ENCODE measurements around the gene DNAH6. TPM values are rescaled to one million over a fixed set of nuclear protein-coding genes. Genes with fewer than 3 reads are reported as not detected.

Gene DNAH6
- total RNA-seq, 1 donor from 2014 or later: 5.5 TPM

DNA sequence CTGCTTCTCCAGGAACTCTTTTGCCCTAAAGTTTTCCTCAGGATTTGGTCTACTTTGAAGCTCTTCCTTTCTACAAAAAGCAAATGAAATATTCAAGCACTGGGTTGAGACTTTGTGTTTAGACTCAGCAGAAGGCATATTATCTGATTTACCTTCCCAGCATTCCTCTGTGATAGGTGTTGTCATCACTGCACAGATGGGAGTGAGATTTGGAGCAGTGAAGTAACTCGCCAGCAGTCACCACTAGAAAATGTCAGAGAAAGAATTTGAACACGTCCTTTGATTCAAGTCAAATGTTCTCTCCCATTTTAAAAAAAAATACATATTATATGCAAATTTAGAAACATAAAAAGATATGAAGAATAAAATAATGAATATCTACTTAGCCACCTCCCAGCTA, 112.2 kb downstream of the DNAH6 start:
- no peak for DNase-seq (ENCODE audit: low spot score, unreplicated experiment)
- H3K9me3 Mint-ChIP-seq (ENCODE audit: low read depth): no peaks in the 10 kb centered on the region
- H3K4me3 Mint-ChIP-seq (ENCODE audit: low read depth): no peak overlapping the region
- no peak overlapping the region for H3K27ac Mint-ChIP-seq
- no peak for TF ChIP-seq CTCF (IDR thresholded peaks at IDR 0.05; ENCODE audit: unreplicated experiment)
- H3K36me3 Mint-ChIP-seq (ENCODE audit: insufficient read depth): no peaks in the 10 kb centered on the region
- peaks cover 10% of the 10 kb centered on the region for H3K4me1 Mint-ChIP-seq (ENCODE audit: low read depth)
- no peaks in the 10 kb centered on the region for H3K27me3 Mint-ChIP-seq

DNA sequence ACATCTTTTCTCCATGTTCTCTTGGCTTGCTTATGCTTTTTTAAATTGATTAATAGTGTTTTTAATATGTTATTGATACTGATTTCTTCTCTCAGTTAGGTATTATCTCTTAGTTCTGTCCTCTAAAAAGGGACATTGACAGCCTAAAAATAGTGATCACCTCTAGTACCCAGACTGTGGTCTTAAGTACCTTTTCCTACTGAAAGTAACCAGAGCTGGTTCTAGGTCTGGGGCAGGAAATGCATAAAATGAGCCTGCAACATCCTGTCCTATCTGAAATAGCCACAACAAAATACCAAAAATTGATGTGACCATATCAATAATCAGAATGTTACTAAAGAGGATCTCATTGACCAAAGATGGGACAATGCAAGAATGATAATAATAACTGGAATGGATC, 113.3 kb downstream of the DNAH6 start:
- H3K9me3 Mint-ChIP-seq (ENCODE audit: low read depth): no peaks in the 10 kb centered on the region
- no peak for TF ChIP-seq CTCF (IDR thresholded peaks at IDR 0.05; ENCODE audit: unreplicated experiment)
- H3K4me1 Mint-ChIP-seq (ENCODE audit: low read depth): peaks cover 10% of the 10 kb centered on the region
- H3K27ac Mint-ChIP-seq: no peak overlapping the region
- H3K27me3 Mint-ChIP-seq: no peaks in the 10 kb centered on the region
- H3K36me3 Mint-ChIP-seq (ENCODE audit: insufficient read depth): no peaks in the 10 kb centered on the region
- no peak for DNase-seq (ENCODE audit: low spot score, unreplicated experiment)
- H3K4me3 Mint-ChIP-seq (ENCODE audit: low read depth): no peak overlapping the region

DNA sequence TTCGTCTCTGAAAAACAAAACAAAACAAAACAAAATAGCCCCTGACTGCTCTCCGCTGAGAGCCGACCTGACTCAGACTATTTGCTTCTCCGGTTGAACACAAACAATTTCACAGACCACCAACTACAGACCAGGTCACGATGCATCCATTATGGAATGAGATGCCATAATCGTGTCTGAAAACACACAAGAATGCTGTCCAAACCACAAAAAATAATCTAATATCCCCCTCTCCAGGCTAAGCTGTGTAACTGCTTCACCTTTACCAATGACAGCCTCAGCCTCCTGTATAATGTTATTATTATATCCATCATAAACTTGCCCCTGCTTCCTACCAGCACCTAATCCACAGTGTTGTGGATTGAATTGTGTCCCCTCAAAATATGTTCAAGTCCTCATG, 114.7 kb downstream of the DNAH6 start:
- Mint-ChIP-seq H3K9me3 (ENCODE audit: low read depth) (no peaks in the 10 kb centered on the region), H3K27ac (no peak overlapping the region), H3K36me3 (ENCODE audit: insufficient read depth) (no peaks in the 10 kb centered on the region), H3K4me3 (ENCODE audit: low read depth) (no peak overlapping the region), H3K4me1 (ENCODE audit: low read depth) (peaks cover 10% of the 10 kb centered on the region), H3K27me3 (no peaks in the 10 kb centered on the region)
- peak; percentile 66 for TF ChIP-seq CTCF (IDR thresholded peaks at IDR 0.05; ENCODE audit: unreplicated experiment)
- DNase-seq (ENCODE audit: low spot score, unreplicated experiment): no peak

DNA sequence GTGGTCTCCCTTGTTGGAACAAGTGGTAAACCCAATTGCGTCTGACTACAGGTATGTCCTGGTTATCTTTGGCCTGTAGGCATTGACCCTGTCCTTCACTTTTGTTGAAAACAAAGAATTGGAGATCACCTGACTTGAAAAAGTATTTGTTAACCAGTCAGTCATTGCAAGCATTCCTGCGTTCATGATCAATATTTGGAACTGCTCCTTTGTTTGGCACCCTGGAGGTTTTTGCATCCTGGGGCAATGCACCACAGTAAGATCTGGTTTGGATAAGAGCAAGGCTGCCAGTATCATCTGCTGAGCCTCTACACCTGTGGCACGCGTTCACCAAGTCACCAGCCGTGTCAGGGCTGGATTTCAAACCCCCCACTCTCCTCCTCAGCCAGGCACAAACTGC, 115.7 kb downstream of the DNAH6 start:
- H3K4me1 Mint-ChIP-seq (ENCODE audit: low read depth): peaks cover 10% of the 10 kb centered on the region
- no peak for TF ChIP-seq CTCF (IDR thresholded peaks at IDR 0.05; ENCODE audit: unreplicated experiment)
- peak overlapping the region; percentile 69 for H3K27ac Mint-ChIP-seq
- H3K27me3 Mint-ChIP-seq: no peaks in the 10 kb centered on the region
- no peak overlapping the region for H3K4me3 Mint-ChIP-seq (ENCODE audit: low read depth)
- DNase-seq (ENCODE audit: low spot score, unreplicated experiment): no peak
- H3K36me3 Mint-ChIP-seq (ENCODE audit: insufficient read depth): no peaks in the 10 kb centered on the region
- H3K9me3 Mint-ChIP-seq (ENCODE audit: low read depth): no peaks in the 10 kb centered on the region

GRCh38 chr2:84636080-84636971, 120.0 kb downstream of the DNAH6 start:
- no peak for DNase-seq (ENCODE audit: low spot score, unreplicated experiment)
- no peak overlapping the region for H3K4me3 Mint-ChIP-seq (ENCODE audit: low read depth)
- H3K36me3 Mint-ChIP-seq (ENCODE audit: insufficient read depth): peaks cover 4% of the 10 kb centered on the region
- no peaks in the 10 kb centered on the region for H3K27me3 Mint-ChIP-seq
- no peak for TF ChIP-seq CTCF (IDR thresholded peaks at IDR 0.05; ENCODE audit: unreplicated experiment)
- H3K4me1 Mint-ChIP-seq (ENCODE audit: low read depth): peaks cover 8% of the 10 kb centered on the region
- no peak overlapping the region for H3K27ac Mint-ChIP-seq
- no peaks in the 10 kb centered on the region for H3K9me3 Mint-ChIP-seq (ENCODE audit: low read depth)
